ENCODE data around the gene TLE4. TPM values are rescaled to one million over a fixed set of nuclear protein-coding genes. Genes with fewer than 3 reads are reported as not detected.
A peak's percentile ranks its signal among the peaks of the same experiment; 100 is the strongest.

TLE4 gene
- total RNA-seq, 2 experiments from 2014 or later = 125 to 136 TPM

DNA sequence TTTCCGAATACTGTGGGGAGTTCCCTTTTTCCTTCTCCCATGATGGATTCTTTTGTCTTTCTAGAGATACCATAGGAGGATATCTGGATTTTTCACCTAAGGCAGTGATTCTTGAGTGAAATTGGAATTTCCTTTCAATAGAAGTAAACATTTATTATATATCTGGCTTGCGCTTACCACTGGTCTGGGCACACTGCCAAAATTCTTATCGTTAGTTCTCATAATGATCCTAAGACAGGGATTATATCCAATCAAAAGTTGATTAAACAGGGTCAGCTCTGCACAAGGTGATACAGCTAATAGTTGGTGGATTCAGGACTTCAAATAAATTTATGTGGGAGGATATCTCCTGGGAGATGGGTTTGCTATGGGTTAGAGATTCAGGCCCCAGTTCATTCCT is 9.6 kb downstream of the TLE4 start:
- Mint-ChIP-seq H3K27me3 (no peaks in the 10 kb centered on the region), H3K4me3 (peak overlapping the region; percentile 52), H3K27ac (peak overlapping the region; percentile 73), H3K4me1 (ENCODE audit: low read depth) (peaks cover 88% of the 10 kb centered on the region), H3K36me3 (ENCODE audit: low read depth) (peaks cover 14% of the 10 kb centered on the region), H3K9me3 (no peaks in the 10 kb centered on the region)
- TF ChIP-seq, protein P1, sequence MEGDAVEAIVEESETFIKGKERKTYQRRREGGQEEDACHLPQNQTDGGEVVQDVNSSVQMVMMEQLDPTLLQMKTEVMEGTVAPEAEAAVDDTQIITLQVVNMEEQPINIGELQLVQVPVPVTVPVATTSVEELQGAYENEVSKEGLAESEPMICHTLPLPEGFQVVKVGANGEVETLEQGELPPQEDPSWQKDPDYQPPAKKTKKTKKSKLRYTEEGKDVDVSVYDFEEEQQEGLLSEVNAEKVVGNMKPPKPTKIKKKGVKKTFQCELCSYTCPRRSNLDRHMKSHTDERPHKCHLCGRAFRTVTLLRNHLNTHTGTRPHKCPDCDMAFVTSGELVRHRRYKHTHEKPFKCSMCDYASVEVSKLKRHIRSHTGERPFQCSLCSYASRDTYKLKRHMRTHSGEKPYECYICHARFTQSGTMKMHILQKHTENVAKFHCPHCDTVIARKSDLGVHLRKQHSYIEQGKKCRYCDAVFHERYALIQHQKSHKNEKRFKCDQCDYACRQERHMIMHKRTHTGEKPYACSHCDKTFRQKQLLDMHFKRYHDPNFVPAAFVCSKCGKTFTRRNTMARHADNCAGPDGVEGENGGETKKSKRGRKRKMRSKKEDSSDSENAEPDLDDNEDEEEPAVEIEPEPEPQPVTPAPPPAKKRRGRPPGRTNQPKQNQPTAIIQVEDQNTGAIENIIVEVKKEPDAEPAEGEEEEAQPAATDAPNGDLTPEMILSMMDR (IDR thresholded peaks at IDR 0.05) = no peak
- peak overlapping the region; percentile 18 for H3K27ac ChIP-seq (ENCODE audit: low read depth in 1 of 2, low read length in 2 of 2)
- DNase-seq (peak in 4 of 14 experiments; percentile 35 to 64 (median 45)), ATAC-seq (ENCODE audit: poor library complexity) (peak; percentile 2)
- CTCF ChIA-PET = interaction anchor here (0.9 kb wide), 1 partner anchor 11 kb away, joined by 3 read pairs; no protein-coding TSS in a partner anchor
- no peaks in the 10 kb centered on the region for H3K27me3 ChIP-seq (ENCODE audit: control insufficient read depth in 1 of 2, insufficient read depth in 2 of 2, low read length in 2 of 2)
- no peaks in the 10 kb centered on the region for H3K36me3 ChIP-seq (ENCODE audit: insufficient read depth, low read length)
- peaks cover 36% of the 10 kb centered on the region for H3K4me1 ChIP-seq (ENCODE audit: insufficient read depth, low read length)
- intact Hi-C loops (cut with DNase I, micrococcal nuclease) = no loop called here
- POLR2A ChIA-PET = interaction anchor here (1.0 to 7.8 kb wide), 7 partner anchors 8 to 302 kb away, joined by 3 to 132 read pairs (median 4); partner anchors contain the start of gene TLE4
- H3K9me3 ChIP-seq (ENCODE audit: control insufficient read depth in 1 of 2, insufficient read depth in 1 of 2, low read length in 2 of 2) = no peaks in the 10 kb centered on the region
- peak overlapping the region; percentile 11 for H3K4me3 ChIP-seq (ENCODE audit: low read length)

DNA sequence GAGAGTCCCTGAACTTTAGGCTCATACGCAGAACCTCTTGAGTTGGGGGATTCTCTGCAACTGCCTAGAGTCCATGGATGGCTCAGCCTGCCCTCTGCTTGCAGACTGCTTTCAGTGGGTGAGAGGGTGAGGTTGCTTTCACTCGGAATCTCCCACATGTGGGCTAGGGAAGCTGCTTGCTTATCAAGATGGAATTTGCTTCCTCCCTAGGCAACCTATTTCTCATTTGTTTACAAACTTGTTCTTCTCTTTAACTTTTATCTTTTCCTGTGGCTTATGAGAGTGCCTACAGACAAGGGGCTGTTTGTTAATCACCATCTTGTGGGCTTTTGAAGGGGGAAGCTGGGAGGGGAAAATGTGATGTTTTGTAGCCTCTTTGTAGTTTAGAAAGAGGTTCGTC is 10.0 kb downstream of the TLE4 start:
- no peaks in the 10 kb centered on the region for H3K27me3 ChIP-seq (ENCODE audit: control insufficient read depth in 1 of 2, insufficient read depth in 2 of 2, low read length in 2 of 2)
- peaks cover 36% of the 10 kb centered on the region for H3K4me1 ChIP-seq (ENCODE audit: insufficient read depth, low read length)
- H3K27me3 Mint-ChIP-seq = no peaks in the 10 kb centered on the region
- ChIA-PET CTCF (interaction anchor here (0.9 to 1.1 kb wide), 2 partner anchors 11 to 47 kb away, joined by 3 read pairs; no protein-coding TSS in a partner anchor), POLR2A (interaction anchor here (1.0 to 7.8 kb wide), 8 partner anchors 8 to 301 kb away, joined by 3 to 132 read pairs (median 4); partner anchors contain the start of gene TLE4)
- intact Hi-C loops (cut with DNase I, micrococcal nuclease) = loop anchor here in 1 of 2 experiments (1.0 kb wide), 1 partner anchor 10 kb away; the partner anchor contains the start of gene TLE4
- DNase-seq = peak in 10 of 14 experiments; percentile 6 to 75 (median 26)
- TF ChIP-seq, protein P1 (IDR thresholded peaks at IDR 0.05) = no peak
- no peaks in the 10 kb centered on the region for H3K36me3 ChIP-seq (ENCODE audit: insufficient read depth, low read length)
- H3K27ac Mint-ChIP-seq = peak overlapping the region; percentile 73
- H3K4me3 ChIP-seq (ENCODE audit: low read length) = peak overlapping the region; percentile 11
- no peaks in the 10 kb centered on the region for H3K9me3 ChIP-seq (ENCODE audit: control insufficient read depth in 1 of 2, insufficient read depth in 1 of 2, low read length in 2 of 2)
- peak overlapping the region; percentile 18 for H3K27ac ChIP-seq (ENCODE audit: low read depth in 1 of 2, low read length in 2 of 2)
- peak; percentile 76 for ATAC-seq (ENCODE audit: poor library complexity)
- peak overlapping the region; percentile 52 for H3K4me3 Mint-ChIP-seq
- H3K36me3 Mint-ChIP-seq (ENCODE audit: low read depth) = peaks cover 14% of the 10 kb centered on the region
- no peaks in the 10 kb centered on the region for H3K9me3 Mint-ChIP-seq
- peaks cover 86% of the 10 kb centered on the region for H3K4me1 Mint-ChIP-seq (ENCODE audit: low read depth)

DNA sequence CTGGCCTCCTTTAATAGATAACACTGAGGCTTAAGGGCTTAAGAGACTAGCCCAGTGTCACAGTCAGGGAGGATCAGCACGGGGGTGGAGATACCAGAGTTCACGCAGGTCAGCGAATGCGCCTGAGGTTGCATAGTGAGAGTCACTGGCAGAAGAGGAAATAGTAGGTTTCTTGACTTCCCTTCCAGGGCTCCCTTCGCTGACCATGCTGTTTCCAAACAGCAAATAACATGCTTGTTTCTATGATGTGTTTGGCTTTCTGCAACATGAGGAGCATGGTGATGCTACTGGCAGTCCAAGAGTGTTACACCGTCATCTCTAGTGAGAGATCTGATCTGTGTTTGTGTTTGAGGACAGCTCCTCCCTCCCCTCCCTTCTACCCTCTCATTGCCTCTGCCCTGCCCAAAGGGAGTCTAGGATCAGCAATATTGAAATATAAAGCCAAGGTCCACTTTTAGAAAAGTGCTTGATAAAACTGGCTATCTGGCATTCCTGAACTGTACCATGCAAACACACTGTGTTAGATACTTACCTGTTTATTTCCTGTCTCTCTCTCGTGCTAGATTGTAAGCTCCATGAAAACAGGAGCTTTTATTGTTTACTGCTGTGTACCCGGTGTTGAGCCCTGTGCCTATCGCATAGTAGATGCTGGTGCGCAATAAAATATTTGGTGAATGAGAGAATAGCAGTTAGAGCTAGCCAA is 12.3 kb downstream of the TLE4 start:
- intact Hi-C loops (cut with DNase I, micrococcal nuclease) = no loop called here
- ChIA-PET CTCF (interaction anchor here (1.4 to 2.8 kb wide), 2 partner anchors 13 to 18 kb away, joined by 3 to 12 read pairs; partner anchors contain the start of gene TLE4), POLR2A (interaction anchor here (0.8 to 7.8 kb wide), 5 partner anchors 10 to 55 kb away, joined by 3 to 132 read pairs (median 5); partner anchors contain the start of gene TLE4)
- Mint-ChIP-seq H3K4me1 (ENCODE audit: low read depth) (peaks cover 71% of the 10 kb centered on the region), H3K27me3 (no peaks in the 10 kb centered on the region), H3K27ac (peak overlapping the region; percentile 63), H3K36me3 (ENCODE audit: low read depth) (peaks cover 21% of the 10 kb centered on the region), H3K4me3 (peak overlapping the region; percentile 54), H3K9me3 (no peaks in the 10 kb centered on the region)
- Histone ChIP-seq H3K27me3 (ENCODE audit: control insufficient read depth in 1 of 2, insufficient read depth in 2 of 2, low read length in 2 of 2) (no peaks in the 10 kb centered on the region), H3K27ac (ENCODE audit: low read depth in 1 of 2, low read length in 2 of 2) (no peak overlapping the region), H3K9me3 (ENCODE audit: control insufficient read depth in 1 of 2, insufficient read depth in 1 of 2, low read length in 2 of 2) (no peaks in the 10 kb centered on the region), H3K4me1 (ENCODE audit: insufficient read depth, low read length) (peaks cover 36% of the 10 kb centered on the region), H3K4me3 (ENCODE audit: low read length) (no peak overlapping the region), H3K36me3 (ENCODE audit: insufficient read depth, low read length) (peaks cover 5% of the 10 kb centered on the region)
- TF ChIP-seq, protein P1 (IDR thresholded peaks at IDR 0.05) = no peak
- DNase-seq = peak in 8 of 14 experiments; percentile 9 to 62 (median 28)
- peak; percentile 43 for ATAC-seq (ENCODE audit: poor library complexity)

All from CD4-positive, alpha-beta T cell (primary cell).